ENCODE results near the gene MRPS24. TPM values are rescaled to one million over a fixed set of nuclear protein-coding genes. Genes with fewer than 3 reads are reported as not detected.
A peak's percentile ranks its signal among the peaks of the same experiment; 100 is the strongest.

Gene MRPS24
- total and polyA plus RNA-seq, 5 donors from 2014 or later = 45.8 to 179 (median 150) TPM

DNA sequence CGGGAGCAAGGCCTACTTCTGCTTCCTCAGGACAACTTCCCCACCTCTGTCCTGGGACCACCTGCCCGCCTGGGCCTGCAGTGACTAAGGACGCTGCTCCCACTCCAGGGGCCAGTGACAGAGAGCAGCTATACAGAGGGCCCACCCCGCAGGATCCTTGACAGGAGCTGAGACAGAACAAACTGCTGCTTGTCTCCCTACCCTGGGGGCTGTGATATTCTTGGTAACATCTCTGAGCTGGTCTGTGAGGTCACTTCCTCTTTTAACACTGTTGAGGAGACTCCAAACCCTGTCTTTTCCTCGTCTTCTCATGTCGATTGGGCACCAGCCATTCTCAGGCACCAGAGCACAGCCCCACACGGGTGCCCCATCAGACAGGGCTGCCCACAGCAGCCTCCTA lies 6.9 kb upstream of the MRPS24 start:
- H3K27me3 Mint-ChIP-seq = no peaks in the 10 kb centered on the region
- DNase-seq = no peak
- no peaks in the 10 kb centered on the region for H3K4me1 ChIP-seq (ENCODE audit: control insufficient read depth, insufficient read depth, low read length, poor library complexity, severe bottlenecking)

GRCh38 chr7:43873300-43873699 lies 4.0 kb upstream of the MRPS24 start:
- peaks cover 21% of the 10 kb centered on the region for H3K36me3 ChIP-seq (ENCODE audit: control insufficient read depth, insufficient read depth, low read length)
- H3K27ac Mint-ChIP-seq = no peak overlapping the region
- H3K27ac ChIP-seq (ENCODE audit: insufficient read depth, low read length, poor library complexity, severe bottlenecking) = no peak overlapping the region
- peaks cover 13% of the 10 kb centered on the region for H3K4me1 ChIP-seq (ENCODE audit: control insufficient read depth, insufficient read depth, low read length, poor library complexity, severe bottlenecking)
- H3K9me3 Mint-ChIP-seq = no peaks in the 10 kb centered on the region
- H3K4me1 Mint-ChIP-seq = peaks cover 6 to 20% (median 16%) of the 10 kb centered on the region in 4 donors
- peak overlapping the region in 1 of 4 donors; percentile 45 for H3K4me3 Mint-ChIP-seq
- no peaks in the 10 kb centered on the region for H3K27me3 ChIP-seq (ENCODE audit: control insufficient read depth, insufficient read depth, low read length)
- no peaks in the 10 kb centered on the region for H3K9me3 ChIP-seq (ENCODE audit: control insufficient read depth in 2 of 2, low read length in 2 of 2)
- ATAC-seq (ENCODE audit: low read depth in 2 of 2) = no peak
- peaks cover 4% of the 10 kb centered on the region for H3K27me3 Mint-ChIP-seq
- DNase-seq = no peak
- no peak overlapping the region for H3K4me3 ChIP-seq (ENCODE audit: low read depth, low read length)
- peaks cover 20% of the 10 kb centered on the region for H3K36me3 Mint-ChIP-seq

More for the DNA sequence above, 6.9 kb upstream of the MRPS24 start:
- peaks cover 50% of the 10 kb centered on the region for H3K36me3 ChIP-seq (ENCODE audit: control insufficient read depth, insufficient read depth, low read length)
- H3K4me3 Mint-ChIP-seq = no peak overlapping the region
- H3K9me3 ChIP-seq (ENCODE audit: control insufficient read depth in 2 of 2, low read length in 2 of 2) = no peaks in the 10 kb centered on the region
- H3K4me3 ChIP-seq (ENCODE audit: low read depth, low read length) = no peak overlapping the region
- no peak overlapping the region for H3K27ac Mint-ChIP-seq
- H3K9me3 Mint-ChIP-seq = no peaks in the 10 kb centered on the region
- no peaks in the 10 kb centered on the region for H3K27me3 ChIP-seq (ENCODE audit: control insufficient read depth, insufficient read depth, low read length)
- no peak overlapping the region for H3K27ac ChIP-seq (ENCODE audit: insufficient read depth, low read length, poor library complexity, severe bottlenecking)
- peaks cover 0 to 4% (median under 1%) of the 10 kb centered on the region in 4 donors for H3K4me1 Mint-ChIP-seq
- ATAC-seq (ENCODE audit: low read depth in 2 of 2) = no peak
- H3K36me3 Mint-ChIP-seq = peaks cover 46% of the 10 kb centered on the region

DNA sequence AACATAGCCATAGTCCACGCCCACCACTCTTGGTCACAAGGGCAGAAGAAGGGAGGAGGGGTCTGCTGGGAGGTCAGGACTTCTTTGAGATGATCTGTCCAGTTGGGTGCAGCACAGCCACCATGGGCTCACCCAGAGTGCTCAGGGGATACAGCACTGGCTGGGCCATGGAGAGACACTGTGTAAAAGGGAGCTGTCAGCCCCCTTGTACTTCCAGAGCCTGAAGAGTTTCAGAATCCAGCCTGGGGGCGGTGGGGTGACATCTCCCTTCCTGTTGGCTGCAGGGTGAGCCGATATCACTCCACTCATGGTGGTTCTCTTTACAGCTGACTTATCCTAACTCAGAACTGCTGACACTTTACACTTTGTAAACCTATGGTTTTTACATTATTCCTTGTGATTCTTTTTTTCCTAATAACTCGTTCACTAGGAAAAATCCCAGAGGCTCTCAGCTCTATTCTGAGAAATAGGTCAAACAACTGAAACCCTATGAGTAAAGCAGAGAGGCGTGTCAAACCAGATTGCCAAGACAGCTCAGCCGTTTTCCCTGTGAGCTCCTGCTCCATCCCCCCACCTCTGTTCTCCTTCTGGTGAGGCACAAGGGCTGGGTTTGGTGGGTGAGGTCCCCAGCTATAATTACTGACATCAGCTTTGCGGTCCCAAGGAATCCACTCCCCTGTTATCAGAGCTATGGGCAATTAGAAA lies 3.2 kb upstream of the MRPS24 start:
- Mint-ChIP-seq H3K4me3 (no peak overlapping the region), H3K9me3 (no peaks in the 10 kb centered on the region), H3K36me3 (peaks cover 15% of the 10 kb centered on the region), H3K27me3 (peaks cover 4% of the 10 kb centered on the region), H3K4me1 (peaks cover 6 to 27% (median 18%) of the 10 kb centered on the region in 4 donors), H3K27ac (no peak overlapping the region)
- Histone ChIP-seq H3K27me3 (ENCODE audit: control insufficient read depth, insufficient read depth, low read length) (no peaks in the 10 kb centered on the region), H3K9me3 (ENCODE audit: control insufficient read depth in 2 of 2, low read length in 2 of 2) (no peaks in the 10 kb centered on the region), H3K36me3 (ENCODE audit: control insufficient read depth, insufficient read depth, low read length) (peaks cover 14% of the 10 kb centered on the region), H3K4me3 (ENCODE audit: low read depth, low read length) (no peak overlapping the region), H3K4me1 (ENCODE audit: control insufficient read depth, insufficient read depth, low read length, poor library complexity, severe bottlenecking) (peaks cover 17% of the 10 kb centered on the region), H3K27ac (ENCODE audit: insufficient read depth, low read length, poor library complexity, severe bottlenecking) (no peak overlapping the region)
- ATAC-seq (ENCODE audit: low read depth in 2 of 2) (no peak), DNase-seq (no peak)

DNA sequence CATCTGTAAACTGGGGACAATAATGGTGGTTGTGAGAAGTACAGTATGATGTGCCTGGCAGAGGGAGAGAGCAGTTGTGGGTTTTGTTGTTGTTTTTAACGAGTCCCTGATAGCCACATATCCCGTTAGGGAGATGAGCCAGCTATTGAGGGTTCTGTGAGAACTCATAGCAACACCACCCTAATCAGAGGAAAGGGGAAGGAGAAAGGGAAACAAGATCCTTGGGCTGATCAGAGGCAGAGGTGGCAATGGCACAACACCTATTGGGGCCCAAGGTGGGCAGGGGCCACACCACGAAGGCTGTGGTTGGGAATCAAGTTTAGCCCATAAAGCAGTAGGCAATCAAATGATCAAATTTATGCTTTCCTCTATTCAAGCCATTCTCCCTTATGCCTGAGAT lies 1.7 kb upstream of the MRPS24 start:
- no peaks in the 10 kb centered on the region for H3K9me3 Mint-ChIP-seq
- peaks cover 12% of the 10 kb centered on the region for H3K36me3 ChIP-seq (ENCODE audit: control insufficient read depth, insufficient read depth, low read length)
- peaks cover 17% of the 10 kb centered on the region for H3K4me1 ChIP-seq (ENCODE audit: control insufficient read depth, insufficient read depth, low read length, poor library complexity, severe bottlenecking)
- H3K9me3 ChIP-seq (ENCODE audit: control insufficient read depth in 2 of 2, low read length in 2 of 2) = no peaks in the 10 kb centered on the region
- H3K36me3 Mint-ChIP-seq = peaks cover 22% of the 10 kb centered on the region
- H3K27me3 Mint-ChIP-seq = peaks cover 4% of the 10 kb centered on the region
- H3K4me3 Mint-ChIP-seq = peak overlapping the region in 3 of 4 donors; percentile 6 to 70 (median 70)
- DNase-seq (no peak), ATAC-seq (ENCODE audit: low read depth in 2 of 2) (no peak)
- H3K27ac ChIP-seq (ENCODE audit: insufficient read depth, low read length, poor library complexity, severe bottlenecking) = no peak overlapping the region
- H3K27me3 ChIP-seq (ENCODE audit: control insufficient read depth, insufficient read depth, low read length) = no peaks in the 10 kb centered on the region
- no peak overlapping the region for H3K4me3 ChIP-seq (ENCODE audit: low read depth, low read length)
- H3K27ac Mint-ChIP-seq = peak overlapping the region in 1 of 3 donors; percentile 1
- peaks cover 6 to 33% (median 18%) of the 10 kb centered on the region in 4 donors for H3K4me1 Mint-ChIP-seq

DNA sequence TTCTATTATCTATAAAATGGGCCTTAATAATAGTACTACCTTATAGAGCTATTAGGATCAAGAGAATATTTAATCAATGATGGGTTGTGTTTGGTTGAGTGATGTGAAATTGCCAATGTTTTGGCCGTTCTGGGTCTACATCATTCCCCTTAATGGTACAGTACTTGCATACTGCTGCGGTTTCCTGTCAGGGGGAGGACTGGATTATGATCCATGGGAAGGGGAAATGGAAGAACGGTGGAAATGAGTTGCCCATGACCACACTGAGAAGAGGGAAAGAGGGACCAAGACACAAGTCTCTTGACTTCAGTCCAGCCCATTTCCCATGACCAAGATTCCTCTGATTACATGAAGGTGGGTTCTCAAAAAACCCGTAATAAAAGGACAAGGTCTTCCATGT lies 999 bp upstream of the MRPS24 start:
- H3K27me3 ChIP-seq (ENCODE audit: control insufficient read depth, insufficient read depth, low read length) = no peaks in the 10 kb centered on the region
- H3K4me1 ChIP-seq (ENCODE audit: control insufficient read depth, insufficient read depth, low read length, poor library complexity, severe bottlenecking) = peaks cover 17% of the 10 kb centered on the region
- Mint-ChIP-seq H3K27ac (peak overlapping the region in 1 of 3 donors; percentile 95), H3K36me3 (peaks cover 20% of the 10 kb centered on the region), H3K4me3 (peak overlapping the region; percentile 94 to 96 (median 96)), H3K9me3 (no peaks in the 10 kb centered on the region), H3K27me3 (peaks cover 4% of the 10 kb centered on the region), H3K4me1 (peaks cover 6 to 33% (median 18%) of the 10 kb centered on the region in 4 donors)
- peak overlapping the region; percentile 64 for H3K27ac ChIP-seq (ENCODE audit: insufficient read depth, low read length, poor library complexity, severe bottlenecking)
- no peak overlapping the region for H3K4me3 ChIP-seq (ENCODE audit: low read depth, low read length)
- H3K9me3 ChIP-seq (ENCODE audit: control insufficient read depth in 2 of 2, low read length in 2 of 2) = no peaks in the 10 kb centered on the region
- DNase-seq (no peak), ATAC-seq (ENCODE audit: low read depth in 2 of 2) (no peak)
- peaks cover 17% of the 10 kb centered on the region for H3K36me3 ChIP-seq (ENCODE audit: control insufficient read depth, insufficient read depth, low read length)

- H3K4me3 Mint-ChIP-seq = peak overlapping the region; percentile 94 to 96 (median 96)
- Histone ChIP-seq H3K4me1 (ENCODE audit: control insufficient read depth, insufficient read depth, low read length, poor library complexity, severe bottlenecking) (peaks cover 17% of the 10 kb centered on the region), H3K4me3 (ENCODE audit: low read depth, low read length) (peak overlapping the region; percentile 79), H3K9me3 (ENCODE audit: control insufficient read depth in 2 of 2, low read length in 2 of 2) (no peaks in the 10 kb centered on the region), H3K36me3 (ENCODE audit: control insufficient read depth, insufficient read depth, low read length) (peaks cover 19% of the 10 kb centered on the region), H3K27ac (ENCODE audit: insufficient read depth, low read length, poor library complexity, severe bottlenecking) (peak overlapping the region; percentile 64), H3K27me3 (ENCODE audit: control insufficient read depth, insufficient read depth, low read length) (no peaks in the 10 kb centered on the region)
- H3K9me3 Mint-ChIP-seq = no peaks in the 10 kb centered on the region
- DNase-seq (no peak), ATAC-seq (ENCODE audit: low read depth in 2 of 2) (no peak)
- H3K36me3 Mint-ChIP-seq = peaks cover 19% of the 10 kb centered on the region
- peak overlapping the region; percentile 82 to 95 (median 92) for H3K27ac Mint-ChIP-seq
- H3K27me3 Mint-ChIP-seq = peaks cover 4% of the 10 kb centered on the region
- H3K4me1 Mint-ChIP-seq = peaks cover 6 to 33% (median 16%) of the 10 kb centered on the region in 4 donors
Measured at GRCh38 chr7:43869867-43870240, 537 bp upstream of the MRPS24 start.

DNA sequence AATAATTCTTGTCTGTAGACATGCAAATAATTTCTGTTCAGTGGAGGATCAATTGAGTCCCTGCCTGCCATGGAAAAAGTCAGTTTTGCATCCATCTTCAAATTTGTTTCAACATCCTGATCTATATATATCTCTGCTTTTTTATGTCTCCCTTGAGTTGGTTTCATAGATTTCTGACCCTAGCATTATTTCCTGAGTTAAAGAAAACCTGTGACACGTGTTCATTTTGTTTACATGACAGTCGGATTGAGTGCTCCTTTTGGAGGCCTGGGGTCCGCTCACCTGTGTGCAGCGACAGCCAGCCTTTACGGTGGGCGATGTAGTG lies 674 bp downstream of the MRPS24 start:
- Mint-ChIP-seq H3K27ac (peak overlapping the region; percentile 71 to 84 (median 84)), H3K36me3 (peaks cover 19% of the 10 kb centered on the region), H3K9me3 (peaks cover 0 to 1% (median 0%) of the 10 kb centered on the region in 7 donors), H3K27me3 (peaks cover 4% of the 10 kb centered on the region), H3K4me3 (peak overlapping the region; percentile 94 to 96 (median 96)), H3K4me1 (peaks cover 6 to 33% (median 16%) of the 10 kb centered on the region in 4 donors)
- no peaks in the 10 kb centered on the region for H3K9me3 ChIP-seq (ENCODE audit: control insufficient read depth in 2 of 2, low read length in 2 of 2)
- peaks cover 17% of the 10 kb centered on the region for H3K4me1 ChIP-seq (ENCODE audit: control insufficient read depth, insufficient read depth, low read length, poor library complexity, severe bottlenecking)
- peak in 1 of 3 donors; percentile 23 for DNase-seq
- peak overlapping the region; percentile 64 for H3K27ac ChIP-seq (ENCODE audit: insufficient read depth, low read length, poor library complexity, severe bottlenecking)
- H3K36me3 ChIP-seq (ENCODE audit: control insufficient read depth, insufficient read depth, low read length) = peaks cover 19% of the 10 kb centered on the region
- no peak for ATAC-seq (ENCODE audit: low read depth in 2 of 2)
- peak overlapping the region; percentile 77 for H3K4me3 ChIP-seq (ENCODE audit: low read depth, low read length)
- no peaks in the 10 kb centered on the region for H3K27me3 ChIP-seq (ENCODE audit: control insufficient read depth, insufficient read depth, low read length)

- Histone ChIP-seq H3K9me3 (ENCODE audit: control insufficient read depth in 2 of 2, low read length in 2 of 2) (no peaks in the 10 kb centered on the region), H3K36me3 (ENCODE audit: control insufficient read depth, insufficient read depth, low read length) (peaks cover 19% of the 10 kb centered on the region), H3K4me3 (ENCODE audit: low read depth, low read length) (peak overlapping the region; percentile 77), H3K4me1 (ENCODE audit: control insufficient read depth, insufficient read depth, low read length, poor library complexity, severe bottlenecking) (peaks cover 17% of the 10 kb centered on the region), H3K27me3 (ENCODE audit: control insufficient read depth, insufficient read depth, low read length) (no peaks in the 10 kb centered on the region), H3K27ac (ENCODE audit: insufficient read depth, low read length, poor library complexity, severe bottlenecking) (no peak overlapping the region)
- H3K9me3 Mint-ChIP-seq = peaks cover 0 to 1% (median 0%) of the 10 kb centered on the region in 7 donors
- H3K4me1 Mint-ChIP-seq = peaks cover 6 to 33% (median 16%) of the 10 kb centered on the region in 4 donors
- peak overlapping the region; percentile 94 to 96 (median 96) for H3K4me3 Mint-ChIP-seq
- no peak for ATAC-seq (ENCODE audit: low read depth in 2 of 2)
- H3K36me3 Mint-ChIP-seq = peaks cover 19% of the 10 kb centered on the region
- H3K27me3 Mint-ChIP-seq = peaks cover 9% of the 10 kb centered on the region
- DNase-seq = no peak
- H3K27ac Mint-ChIP-seq = peak overlapping the region in 1 of 3 donors; percentile 84
Measured at GRCh38 chr7:43868181-43868580, 1.1 kb downstream of the MRPS24 start.

Measured in CD4-positive, CD25-positive, alpha-beta regulatory T cell (primary cell).